Coronary artery (tissue), 2 donors: ENCODE measurements around the gene DCLK1.

ENCODE experiments used
- DNase-seq: peaks from one replicate; pipeline ENCODE4 v3.0.0-alpha.2; 2017; ENCODE audit warnings: low spot score
- H3K27ac ChIP-seq, 2 donors: fragments of 200-600 bp; sonication (generic); one replicate each; pipeline ENCODE4 v1.5.1; 2016 to 2019
- H3K4me3 ChIP-seq: fragments of 200-600 bp; sonication (generic); 2 replicates; pipeline ENCODE4 v1.5.1; 2016; ENCODE audit warnings: mild to moderate bottlenecking, moderate library complexity
- TF ChIP-seq, protein P1 (sequence below): fragments of 200-600 bp; sonication (generic); IDR thresholded peaks from one replicate; pipeline ENCODE4 v1.5.1; 2019; ENCODE audit warnings: antibody characterized with exemption

DCLK1 gene

DNA sequence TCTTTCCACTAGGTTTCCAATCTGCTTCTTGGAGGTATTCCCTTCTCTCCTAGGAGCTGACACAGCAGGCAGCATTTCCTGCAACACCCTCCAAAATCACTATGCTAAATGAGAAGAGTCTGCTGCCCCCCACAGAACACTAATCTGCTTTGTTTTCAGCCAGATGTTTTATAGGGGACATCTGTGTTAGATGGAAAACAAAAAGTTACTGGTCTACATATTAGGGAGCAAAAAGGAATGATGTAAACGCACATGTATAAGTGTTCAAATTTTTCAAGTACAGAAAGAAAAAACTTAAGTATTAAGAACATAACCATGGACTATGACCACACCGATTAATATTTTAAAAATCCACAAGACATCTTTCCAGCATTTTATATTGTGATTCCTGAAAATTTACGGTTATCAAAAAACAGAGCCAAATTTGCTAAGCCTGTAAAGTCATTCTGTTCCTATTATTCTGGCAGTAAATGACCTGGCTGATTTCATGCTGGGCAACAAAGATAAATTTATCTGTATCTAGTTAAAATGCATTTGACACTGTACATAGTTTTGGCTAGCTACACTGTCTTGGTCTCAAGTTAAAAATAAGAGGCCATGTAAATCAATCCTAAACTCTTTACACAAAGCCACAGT is 63.3 kb downstream of the DCLK1 start:
- no peak overlapping the region for H3K27ac ChIP-seq
- TF ChIP-seq, protein P1, sequence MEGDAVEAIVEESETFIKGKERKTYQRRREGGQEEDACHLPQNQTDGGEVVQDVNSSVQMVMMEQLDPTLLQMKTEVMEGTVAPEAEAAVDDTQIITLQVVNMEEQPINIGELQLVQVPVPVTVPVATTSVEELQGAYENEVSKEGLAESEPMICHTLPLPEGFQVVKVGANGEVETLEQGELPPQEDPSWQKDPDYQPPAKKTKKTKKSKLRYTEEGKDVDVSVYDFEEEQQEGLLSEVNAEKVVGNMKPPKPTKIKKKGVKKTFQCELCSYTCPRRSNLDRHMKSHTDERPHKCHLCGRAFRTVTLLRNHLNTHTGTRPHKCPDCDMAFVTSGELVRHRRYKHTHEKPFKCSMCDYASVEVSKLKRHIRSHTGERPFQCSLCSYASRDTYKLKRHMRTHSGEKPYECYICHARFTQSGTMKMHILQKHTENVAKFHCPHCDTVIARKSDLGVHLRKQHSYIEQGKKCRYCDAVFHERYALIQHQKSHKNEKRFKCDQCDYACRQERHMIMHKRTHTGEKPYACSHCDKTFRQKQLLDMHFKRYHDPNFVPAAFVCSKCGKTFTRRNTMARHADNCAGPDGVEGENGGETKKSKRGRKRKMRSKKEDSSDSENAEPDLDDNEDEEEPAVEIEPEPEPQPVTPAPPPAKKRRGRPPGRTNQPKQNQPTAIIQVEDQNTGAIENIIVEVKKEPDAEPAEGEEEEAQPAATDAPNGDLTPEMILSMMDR: no peak
- no peak for DNase-seq
- no peak overlapping the region for H3K4me3 ChIP-seq

GRCh38 chr13:36062249-36062648 is 68.9 kb downstream of the DCLK1 start:
- DNase-seq: no peak
- H3K4me3 ChIP-seq: no peak overlapping the region
- TF ChIP-seq, protein P1: no peak

GRCh38 chr13:36061621-36062020 is 69.6 kb downstream of the DCLK1 start:
- Histone ChIP-seq H3K4me3 (no peak overlapping the region), H3K27ac (peak overlapping the region in 1 of 2 donors; percentile 33)
- TF ChIP-seq, protein P1: no peak
- DNase-seq: no peak

More at GRCh38 chr13:36062249-36062648, 68.9 kb downstream of the DCLK1 start:
- no peak overlapping the region for H3K27ac ChIP-seq

DNA sequence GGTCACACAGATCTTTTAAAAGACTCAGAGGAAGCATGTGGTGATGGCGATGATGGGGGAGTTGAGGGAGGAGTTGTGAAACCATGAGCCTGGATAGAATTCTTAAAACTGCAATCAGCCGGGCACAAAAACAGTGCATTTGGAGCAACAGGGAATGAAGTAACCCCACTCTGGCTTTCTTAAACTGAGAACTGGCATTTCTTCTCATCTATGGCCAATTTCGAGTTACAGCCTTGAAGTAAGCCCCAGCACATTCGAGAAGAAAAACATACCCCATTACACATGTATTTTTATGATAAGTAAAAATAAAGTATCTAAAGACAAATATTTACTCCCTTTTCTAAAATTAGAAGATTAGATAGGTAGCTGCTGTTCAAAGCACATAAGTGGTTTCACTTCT is 70.1 kb downstream of the DCLK1 start:
- no peak for DNase-seq
- H3K27ac ChIP-seq: peak overlapping the region in 1 of 2 donors; percentile 33
- TF ChIP-seq, protein P1: no peak
- H3K4me3 ChIP-seq: no peak overlapping the region

DNA sequence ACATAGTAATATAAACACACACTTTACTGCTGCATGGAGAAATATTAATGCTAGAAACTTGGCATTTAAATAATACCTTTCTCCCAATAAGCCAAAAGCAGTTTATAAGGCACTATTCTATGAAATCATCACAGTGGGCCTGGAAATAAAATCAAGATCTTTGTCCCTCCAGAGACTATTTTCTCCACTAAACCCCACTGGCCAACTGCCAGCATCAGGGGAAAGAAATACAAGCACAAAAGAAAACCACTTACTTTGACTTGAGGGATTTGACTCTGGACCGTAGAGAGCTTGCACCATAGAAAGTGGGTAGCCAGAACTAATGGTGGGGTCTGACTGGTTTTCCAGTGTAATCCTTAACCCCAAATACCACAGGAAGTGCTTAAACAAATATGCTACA is 71.9 kb downstream of the DCLK1 start:
- Histone ChIP-seq H3K27ac (no peak overlapping the region), H3K4me3 (no peak overlapping the region)
- TF ChIP-seq, protein P1: no peak
- DNase-seq: no peak

DNA sequence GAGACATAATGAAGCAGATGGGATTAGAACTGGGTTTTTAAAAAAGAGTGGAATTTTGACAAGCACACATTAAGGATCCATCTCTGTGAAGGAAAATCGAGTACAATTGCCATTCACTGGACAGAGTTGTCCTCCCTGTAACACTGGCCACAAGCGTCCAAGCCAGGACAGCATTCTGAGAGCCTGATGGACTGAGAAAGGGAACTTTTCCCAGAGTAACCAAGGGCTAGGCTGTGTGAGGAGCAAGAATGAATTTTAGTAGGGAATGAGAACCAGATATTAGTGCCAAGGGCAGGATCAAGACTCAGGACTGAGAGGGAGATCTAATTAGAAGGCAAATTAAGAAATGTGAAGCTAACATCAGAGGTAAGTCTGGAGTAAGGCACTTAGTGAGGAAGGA is 73.1 kb downstream of the DCLK1 start:
- TF ChIP-seq, protein P1: no peak
- DNase-seq: no peak
- no peak overlapping the region for H3K27ac ChIP-seq
- no peak overlapping the region for H3K4me3 ChIP-seq

DNA sequence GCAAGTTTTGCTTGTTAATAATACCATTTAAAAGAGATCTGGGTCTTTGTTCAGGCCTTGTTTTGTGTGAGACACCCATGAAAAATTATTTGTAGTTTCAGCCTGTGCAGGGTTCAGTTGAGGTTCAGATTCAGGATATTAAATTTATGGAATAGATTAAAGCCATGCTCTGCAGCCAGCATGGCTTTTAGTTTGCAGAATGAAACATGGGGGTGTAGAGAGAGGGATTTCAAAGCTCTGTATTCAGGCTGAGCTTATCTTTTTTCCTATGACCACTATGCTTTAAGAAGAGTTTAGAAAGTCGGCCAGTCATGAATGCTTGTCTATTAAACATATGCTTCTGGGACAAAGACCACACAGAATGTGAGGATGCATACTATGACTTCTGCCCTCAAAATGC is 73.6 kb downstream of the DCLK1 start:
- TF ChIP-seq, protein P1: no peak
- H3K4me3 ChIP-seq: no peak overlapping the region
- no peak for DNase-seq
- H3K27ac ChIP-seq: no peak overlapping the region
